NCI-H82 (cell line): Measurements from ENCODE around the gene TIPIN.
"Not testable (repeated sequence)": the region's sequence is repeated elsewhere in the genome, so short reads cannot be mapped to it uniquely, and the experiment has no call there.

ENCODE experiments used
- DNase-seq: peaks from one replicate; lab custom pipeline; 2025; lab: John Stamatoyannopoulos, UW

The TIPIN gene

DNA sequence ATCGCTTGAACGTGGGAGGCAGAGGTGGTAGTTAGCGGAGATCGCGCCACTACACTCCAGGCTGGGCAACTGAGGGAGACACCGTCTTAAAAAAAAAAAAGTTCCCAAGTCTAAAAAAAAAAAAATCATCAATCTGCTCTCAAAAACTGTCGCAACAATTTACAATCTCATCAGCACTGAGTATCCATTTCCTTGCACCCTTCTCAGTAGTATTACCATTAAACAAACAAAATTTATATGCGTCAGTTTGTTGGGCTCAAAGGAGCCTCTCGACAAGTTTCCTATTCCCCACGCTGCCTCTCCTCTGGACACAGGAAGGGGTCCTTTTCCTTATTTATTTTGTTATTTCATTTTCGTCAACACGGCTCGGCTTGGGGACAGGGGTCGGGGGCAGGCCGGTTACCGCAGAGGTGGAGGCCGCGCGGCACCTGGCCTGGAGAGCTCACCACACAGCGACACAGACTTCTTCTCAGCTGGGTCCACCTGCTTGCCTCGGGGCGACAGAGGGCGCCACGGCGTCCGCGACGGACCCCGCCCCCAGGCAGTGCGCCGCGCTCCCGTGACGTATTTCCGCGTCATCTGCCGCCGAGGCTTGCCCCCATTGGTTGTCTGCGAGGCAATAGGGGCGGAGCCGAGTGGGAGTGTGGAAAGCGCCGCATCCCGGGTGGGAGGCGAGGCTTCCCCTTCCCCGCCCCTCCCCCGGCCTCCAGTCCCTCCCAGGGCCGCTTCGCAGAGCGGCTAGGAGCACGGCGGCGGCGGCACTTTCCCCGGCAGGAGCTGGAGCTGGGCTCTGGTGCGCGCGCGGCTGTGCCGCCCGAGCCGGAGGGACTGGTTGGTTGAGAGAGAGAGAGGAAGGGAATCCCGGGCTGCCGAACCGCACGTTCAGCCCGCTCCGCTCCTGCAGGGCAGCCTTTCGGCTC lies 30.0 kb upstream of the TIPIN start, which contains the start of gene MAP2K1:
TSS of gene MAP2K1 (plus strand) at position 709 of the 920 bp plus-strand sequence. CDS start 436 bp downstream, outside the sequence.
- DNase-seq: peak; percentile 99

DNA sequence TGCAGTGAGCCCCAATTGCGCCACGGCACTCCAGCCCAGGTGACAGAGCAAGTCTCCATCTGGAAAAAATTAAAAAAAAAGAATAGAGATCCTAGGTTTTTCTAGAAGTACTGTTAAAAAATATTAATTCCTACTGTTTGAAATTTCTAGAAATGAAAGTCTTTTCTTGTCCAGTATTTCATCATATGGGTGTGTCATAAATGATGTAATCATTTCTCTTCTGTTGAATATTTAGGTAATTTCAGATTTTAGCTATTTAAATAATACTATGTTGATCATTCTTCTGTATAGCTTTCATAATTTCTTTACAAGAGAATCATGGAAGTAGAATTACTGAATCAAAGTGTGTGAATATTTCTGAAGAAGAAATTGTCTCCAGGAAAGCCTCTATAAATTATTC lies 24.9 kb upstream of the TIPIN start:
- not testable (repeated sequence) for DNase-seq

DNA sequence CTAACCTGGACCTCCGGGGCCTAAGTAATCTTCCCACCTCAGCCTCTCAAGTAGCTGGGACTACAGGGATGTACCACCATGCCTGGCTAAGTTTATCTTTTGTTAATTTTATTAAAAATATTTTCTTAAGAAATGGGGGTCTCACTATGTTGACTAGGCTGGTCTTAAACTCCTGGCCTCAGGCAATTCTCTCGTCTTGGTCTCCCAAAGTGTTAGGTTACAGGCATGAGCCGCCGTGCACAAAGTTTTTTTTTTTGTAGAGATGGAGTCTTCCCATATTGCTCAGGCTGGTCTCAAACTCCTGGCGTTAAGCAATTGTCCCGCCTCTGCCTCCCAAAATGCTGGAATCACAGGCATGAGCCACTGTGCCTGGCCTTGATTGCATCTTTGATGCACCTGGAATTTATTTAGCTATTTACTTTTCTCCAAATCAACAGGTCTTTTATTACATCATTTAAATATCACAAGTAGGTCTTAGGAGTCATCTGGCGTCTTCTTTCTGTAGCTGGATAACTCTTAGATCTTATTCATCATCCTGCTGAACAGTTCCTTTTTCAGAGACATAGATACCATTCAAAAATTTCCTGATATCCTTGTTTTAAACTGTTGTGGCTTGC lies 22.4 kb upstream of the TIPIN start:
- DNase-seq: no peak

DNA sequence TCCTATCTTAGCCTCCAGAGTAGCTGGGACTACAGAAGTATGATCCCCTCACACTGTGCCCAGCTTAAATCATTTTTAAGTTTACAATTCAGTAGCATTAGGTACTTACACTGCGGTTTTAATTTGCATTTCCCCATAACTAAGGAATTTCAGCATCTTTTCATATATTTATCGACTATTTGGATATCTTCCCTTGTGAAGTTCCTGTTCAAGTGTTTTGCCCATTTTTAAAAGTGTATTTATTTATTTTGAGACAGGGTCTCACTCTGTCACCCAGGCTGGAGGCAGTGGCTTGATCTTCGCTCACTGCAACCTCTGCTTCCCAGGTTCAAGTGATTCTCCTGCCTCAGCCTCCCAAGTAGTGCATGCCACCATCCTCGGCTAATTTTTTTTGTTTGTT lies 17.7 kb upstream of the TIPIN start:
- no peak for DNase-seq

DNA sequence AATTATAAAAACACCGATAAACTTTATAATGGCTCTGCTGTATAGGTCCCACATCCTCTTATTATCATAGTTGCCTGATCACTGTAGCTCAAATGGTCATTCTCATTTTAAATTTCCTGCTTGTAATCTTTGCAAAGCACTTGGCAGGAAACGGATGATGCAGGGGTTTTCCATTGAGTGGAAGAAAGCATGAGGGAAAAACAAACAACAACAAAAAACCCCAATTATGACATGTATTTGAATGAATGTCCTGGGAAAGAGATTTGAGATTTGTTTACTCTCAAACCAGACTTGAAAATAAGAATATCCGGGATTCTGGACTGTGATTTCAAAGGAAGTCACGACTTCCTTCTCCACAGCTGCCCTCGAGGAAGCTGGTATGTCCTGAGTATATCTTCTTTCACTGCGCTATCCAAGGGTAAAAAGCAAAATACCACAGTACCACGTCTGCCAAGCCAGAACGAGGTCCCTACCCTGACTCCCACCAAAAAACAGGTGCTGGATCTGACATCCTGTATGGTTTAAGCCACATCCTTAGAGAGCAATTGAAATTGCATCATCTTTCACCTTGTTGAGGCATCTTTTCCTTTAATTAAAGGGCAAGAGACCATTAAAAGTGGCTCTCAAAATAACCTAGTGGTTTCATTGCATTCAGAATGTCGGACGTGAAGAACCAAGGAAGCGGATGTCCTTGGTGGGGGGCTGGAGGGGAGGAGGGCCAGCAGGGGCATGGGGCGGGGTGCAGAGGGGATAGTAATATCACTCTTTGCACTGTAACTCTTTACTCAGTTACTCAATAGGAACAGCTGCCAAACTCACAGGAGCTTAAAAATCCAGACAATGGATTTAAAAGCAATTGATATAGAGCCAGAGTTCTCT lies 13.5 kb upstream of the TIPIN start:
- DNase-seq: peak; percentile 63

DNA sequence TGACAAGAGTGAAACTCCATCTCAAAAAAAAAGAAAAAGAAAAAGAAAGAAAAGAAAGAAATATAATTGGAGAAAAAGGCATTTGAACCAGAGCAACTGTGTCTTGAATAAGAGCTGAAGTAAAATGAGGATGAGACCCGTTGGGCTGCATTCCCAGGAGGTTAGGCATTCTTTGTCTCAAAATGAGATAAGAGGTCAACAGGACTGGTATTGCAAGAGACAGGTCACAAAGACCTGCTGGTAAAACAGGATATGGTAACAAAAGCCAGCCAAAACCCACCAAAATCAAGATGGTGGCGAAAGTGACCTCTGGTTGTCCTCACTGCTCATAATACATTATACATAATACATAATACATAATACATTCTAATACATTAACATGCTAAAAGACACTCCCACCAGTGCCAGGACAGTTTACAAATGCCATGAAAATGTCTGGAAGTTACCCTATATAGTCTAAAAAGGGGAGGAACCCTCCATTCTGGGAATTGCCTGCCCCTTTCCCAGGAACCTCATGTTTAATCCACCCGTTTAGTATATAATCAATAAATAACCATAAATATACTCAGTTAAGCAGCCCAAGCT lies 8.6 kb upstream of the TIPIN start:
- no peak for DNase-seq

DNA sequence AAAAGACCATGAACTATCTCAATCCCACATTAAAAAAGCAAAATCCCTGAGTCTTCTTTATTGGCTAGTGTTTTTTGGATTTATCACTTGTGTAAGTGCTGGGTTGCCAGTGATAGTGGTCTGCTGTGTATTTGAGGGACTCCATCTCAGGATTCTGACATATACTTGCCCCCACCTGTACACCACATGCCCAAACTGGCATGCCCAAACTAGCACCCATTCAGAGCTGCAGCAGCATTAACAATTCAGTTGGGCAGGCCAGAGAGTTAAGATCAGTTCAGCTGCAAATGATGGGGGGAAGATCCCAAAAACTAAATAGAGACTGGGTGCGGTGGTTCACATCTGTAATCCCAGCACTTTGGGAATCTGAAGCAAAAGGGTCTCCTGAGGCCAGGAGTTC lies 6.3 kb upstream of the TIPIN start:
- DNase-seq: no peak

DNA sequence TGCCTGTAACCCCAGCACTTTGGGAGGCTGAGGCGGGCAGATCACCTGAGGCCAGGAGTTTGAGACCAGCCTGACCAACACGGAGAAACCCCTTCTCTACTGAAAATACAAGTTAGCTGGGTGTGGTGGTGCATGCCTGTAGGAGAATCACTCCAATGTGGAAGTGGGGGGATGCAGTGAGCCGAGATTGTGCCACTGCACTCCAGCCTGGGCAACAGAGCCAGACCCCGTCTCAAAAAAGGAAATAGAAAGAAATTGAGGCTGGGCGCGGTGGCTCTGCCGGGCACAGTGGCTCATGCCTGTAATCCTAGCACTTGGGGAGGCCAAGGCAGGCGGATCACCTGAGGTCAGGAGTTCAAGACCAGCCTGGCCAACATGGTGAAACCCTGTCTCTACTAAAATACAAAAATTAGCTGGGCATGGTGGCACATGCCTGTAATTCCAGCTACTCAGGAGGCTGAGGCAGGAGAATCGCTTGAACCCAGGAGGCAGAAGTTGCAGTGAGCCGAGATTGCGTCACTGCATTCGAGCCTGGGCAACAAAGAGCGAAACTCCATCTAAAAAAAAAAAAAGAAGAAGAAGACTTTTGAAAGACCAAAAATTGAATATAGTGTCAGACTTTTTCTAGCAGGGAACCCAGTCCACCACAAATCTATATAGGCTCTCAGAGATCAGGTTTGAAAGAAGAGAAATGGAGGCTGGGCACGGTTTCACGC lies 5.4 kb upstream of the TIPIN start:
- DNase-seq: not testable (repeated sequence)

DNA sequence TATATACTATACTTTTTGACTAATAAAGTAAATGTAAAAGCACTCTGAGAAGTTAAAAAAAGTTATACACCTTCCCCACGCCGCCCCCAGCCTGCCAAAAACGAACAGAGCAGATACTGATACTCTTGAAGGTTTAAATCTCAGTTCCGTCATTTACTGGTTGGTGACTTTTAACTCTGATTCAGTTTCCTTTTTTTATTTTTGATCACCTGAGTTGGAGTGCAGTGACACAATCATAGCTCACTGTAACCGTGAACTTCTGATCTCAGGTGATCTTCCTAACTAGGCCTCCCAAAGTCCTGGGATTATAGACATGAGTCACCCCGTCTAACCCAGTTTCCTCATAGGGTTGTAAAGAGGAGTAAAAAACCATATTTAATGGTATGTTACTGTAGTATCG lies 3.3 kb upstream of the TIPIN start:
- no peak for DNase-seq

DNA sequence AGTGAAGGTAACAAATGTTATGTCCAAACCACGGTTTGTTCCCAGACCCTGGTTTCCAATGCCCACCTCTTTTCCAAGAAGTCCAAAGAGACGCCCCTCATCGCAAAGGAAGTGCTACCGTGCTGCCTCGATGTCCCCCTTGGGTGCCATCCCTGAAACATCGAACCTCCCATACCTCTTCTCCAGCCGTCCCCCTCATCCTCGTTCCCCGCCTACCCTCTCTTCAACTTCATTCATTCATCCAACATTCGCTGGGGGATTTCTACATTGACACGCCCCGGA lies 467 bp downstream of the TIPIN start:
- no peak for DNase-seq

DNA sequence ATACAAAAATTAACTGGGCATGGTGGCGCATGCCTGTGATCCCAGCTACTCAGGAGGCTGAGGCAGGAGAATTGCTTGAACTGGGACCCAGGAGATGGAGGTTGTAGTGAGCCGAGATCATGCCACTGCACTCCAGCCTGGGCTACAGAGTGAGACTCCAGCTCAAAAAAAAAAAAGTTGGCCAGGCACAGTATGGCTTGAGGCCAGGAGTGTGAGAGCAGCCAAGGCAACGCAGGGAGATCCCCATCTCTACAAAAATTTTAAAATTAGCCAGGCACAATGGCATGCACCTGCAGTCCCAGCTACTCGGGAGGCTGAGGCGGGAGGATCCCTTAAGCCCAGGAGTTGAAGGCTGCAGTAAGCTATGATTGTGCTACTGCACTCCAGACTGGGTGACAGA lies 8.0 kb downstream of the TIPIN start:
- DNase-seq: not testable (repeated sequence)

DNA sequence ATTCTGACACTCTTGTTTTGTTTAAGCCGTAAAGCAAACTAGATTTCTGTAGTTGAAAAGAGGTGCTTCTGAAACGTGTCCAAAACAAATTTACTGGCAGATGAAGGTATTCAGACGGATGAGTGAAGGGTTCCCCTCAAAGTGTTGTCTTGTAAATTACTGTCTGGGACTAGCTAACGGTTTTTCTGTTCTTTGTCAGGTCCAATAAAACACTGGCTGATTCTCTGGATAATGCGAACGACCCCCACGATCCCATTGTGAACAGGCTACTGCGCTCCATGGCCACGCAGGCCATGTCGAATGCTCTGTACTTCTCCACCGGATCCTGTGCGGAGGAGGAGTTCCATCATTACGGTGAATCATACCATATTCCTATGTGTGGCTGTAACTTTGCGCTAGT lies 27.7 kb downstream of the TIPIN start:
- DNase-seq: no peak

DNA sequence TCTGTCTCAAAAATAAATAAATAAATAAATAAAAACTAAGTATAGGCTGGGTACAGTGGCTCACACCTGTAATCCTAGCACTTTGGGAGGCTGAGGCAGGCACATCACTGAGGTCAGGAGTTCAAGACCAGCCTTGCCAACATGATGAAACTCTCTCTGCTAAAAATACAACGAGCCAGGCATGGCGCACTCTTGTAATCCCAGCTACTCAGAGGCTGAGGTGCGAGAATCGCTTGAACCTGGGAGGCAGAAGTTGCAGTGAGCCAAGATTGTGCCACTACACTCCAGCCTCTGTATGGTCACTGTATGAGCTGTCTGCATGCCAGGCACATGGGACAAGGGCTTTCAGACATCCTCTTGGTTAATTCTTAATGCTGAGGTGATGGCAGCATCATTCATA lies 28.7 kb downstream of the TIPIN start:
- peak; percentile 30 for DNase-seq

DNA sequence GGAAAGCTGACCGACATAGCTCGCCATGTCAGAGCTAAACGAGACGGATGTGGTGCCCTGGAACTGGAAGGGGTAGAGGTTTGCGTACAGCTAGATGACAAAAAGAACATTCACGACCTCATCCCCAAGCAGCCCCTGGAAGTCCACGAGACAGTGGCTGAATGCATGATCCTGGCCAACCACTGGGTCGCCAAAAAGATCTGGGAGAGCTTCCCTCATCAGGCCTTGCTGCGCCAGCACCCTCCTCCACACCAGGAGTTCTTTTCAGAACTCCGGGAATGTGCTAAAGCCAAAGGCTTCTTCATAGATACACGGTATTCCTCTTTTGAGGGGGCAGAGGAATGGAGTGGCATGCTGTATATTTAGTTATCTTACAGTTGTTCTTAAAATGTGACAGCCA lies 30.4 kb downstream of the TIPIN start:
- DNase-seq: no peak

DNA sequence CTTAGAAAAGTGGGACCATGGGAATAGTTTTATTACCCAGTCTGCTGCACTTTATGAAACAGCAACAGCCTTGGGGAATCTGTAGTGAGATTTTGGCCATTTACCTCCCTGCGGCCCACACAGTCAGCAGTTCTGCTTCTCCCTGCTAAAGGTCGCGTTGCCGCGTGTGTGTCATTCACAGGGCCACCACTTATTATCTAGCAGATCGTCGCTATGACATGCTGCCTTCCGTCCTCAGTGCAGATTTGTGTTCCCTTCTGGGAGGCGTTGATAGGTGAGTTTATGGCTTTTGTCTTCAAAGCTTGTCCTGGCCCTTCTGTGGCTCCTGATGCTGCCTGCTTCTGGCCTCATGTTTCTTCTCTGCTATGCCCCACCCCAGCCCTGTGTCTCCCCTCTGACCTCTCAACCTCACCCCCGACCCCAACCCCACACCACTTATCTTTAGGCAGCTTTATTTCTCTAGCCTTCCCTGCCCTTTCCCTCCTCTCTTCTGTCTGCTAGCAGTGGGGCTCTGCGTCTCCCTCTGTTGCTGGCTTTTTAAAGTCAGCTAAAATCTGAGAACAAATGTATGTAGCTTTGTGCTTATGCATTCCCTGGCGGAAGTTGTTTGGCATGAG lies 33.1 kb downstream of the TIPIN start:
- DNase-seq: no peak

DNA sequence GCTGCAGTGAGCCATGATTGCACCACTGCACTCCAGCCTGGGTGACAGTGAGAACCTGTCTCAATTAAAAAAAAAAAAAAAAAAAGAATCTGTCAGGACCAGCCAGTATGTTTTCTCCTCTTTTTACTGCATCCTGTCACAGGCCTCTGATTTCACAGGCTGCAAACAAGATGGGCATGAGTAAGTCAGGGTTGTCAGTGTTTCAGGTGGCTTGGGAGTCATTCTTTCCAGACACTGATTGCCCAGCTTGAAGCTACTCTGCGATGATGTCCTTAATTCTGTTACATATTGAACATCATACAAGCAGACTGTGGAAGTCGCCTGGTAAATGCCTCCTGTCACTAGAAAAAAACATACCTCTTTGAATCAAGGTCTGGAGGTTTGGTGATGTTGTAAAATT lies 44.3 kb downstream of the TIPIN start:
- no peak for DNase-seq

DNA sequence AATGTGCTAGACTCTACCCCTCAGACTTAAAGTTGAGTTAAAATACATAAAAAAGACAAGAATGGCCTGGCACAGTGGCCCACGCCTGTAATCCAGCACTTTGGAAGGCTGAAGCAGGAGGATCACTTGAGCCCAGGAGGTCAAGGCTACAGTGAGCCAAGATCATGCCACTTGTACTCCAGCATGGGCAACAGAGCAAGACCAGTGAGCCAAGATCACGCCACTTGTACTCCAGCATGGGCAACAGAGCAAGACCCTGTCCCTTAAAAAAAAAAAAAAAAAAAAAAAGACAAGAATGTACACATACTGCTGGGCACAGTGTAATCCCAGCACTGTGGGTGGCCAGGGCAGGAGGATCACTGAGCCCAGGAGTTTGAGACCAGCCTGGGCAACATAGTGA lies 45.7 kb downstream of the TIPIN start:
- no peak for DNase-seq

DNA sequence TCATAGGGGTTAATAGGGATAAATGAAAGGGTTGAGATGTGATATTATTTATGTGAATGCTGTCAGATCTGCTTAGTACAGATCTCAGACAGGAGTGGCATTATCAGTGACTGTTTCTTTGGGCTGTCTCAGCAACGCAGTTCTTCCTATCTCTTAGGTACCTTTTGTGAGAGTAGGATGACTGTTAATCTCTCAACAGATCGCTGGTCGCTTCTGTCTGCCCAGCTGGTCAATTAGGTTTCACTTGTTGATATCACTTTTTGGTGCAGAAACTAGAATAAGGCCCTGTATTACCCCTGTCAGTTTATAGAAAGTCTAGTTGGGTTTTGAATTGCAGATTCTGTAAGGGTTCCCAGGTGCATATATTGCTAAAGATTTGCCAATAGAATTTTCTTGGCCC lies 46.7 kb downstream of the TIPIN start:
- DNase-seq: no peak

DNA sequence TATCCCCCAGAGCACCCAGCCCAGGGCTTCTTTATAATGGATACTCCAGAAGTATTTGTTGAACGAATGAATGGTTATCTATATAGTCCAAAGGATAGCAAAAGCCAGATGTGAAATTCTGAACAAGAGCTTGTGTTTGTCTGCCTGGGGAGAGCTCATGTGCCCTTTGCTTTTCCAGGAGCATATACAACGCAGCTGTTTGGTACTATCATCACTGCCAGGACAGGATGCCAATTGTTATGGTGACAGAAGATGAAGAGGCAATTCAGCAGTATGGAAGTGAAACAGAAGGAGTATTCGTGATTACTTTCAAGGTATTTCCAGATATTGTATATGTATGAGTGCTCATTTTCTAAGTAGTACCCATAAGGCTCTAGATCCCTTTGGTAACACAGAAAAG lies 48.0 kb downstream of the TIPIN start:
- DNase-seq: no peak

DNA sequence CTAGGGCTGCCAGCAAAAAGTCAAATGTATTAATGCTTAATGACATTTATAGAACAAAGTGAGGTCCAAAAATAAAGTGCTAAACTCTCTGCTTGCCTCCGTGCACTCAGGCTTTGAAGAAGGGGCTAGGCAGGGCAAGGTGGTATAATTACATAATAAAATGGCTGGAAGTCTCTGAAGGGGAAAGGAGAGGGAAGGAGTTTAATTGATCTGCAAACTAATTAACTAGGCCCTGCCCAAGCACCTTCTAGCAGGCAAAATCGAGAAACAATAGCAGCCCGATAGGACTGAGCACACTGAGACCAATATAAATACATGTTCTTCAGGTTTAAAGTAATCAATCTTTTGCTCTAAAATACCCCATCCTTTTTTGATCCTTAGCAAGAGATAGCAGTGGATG lies 50.1 kb downstream of the TIPIN start:
- DNase-seq: no peak

DNA sequence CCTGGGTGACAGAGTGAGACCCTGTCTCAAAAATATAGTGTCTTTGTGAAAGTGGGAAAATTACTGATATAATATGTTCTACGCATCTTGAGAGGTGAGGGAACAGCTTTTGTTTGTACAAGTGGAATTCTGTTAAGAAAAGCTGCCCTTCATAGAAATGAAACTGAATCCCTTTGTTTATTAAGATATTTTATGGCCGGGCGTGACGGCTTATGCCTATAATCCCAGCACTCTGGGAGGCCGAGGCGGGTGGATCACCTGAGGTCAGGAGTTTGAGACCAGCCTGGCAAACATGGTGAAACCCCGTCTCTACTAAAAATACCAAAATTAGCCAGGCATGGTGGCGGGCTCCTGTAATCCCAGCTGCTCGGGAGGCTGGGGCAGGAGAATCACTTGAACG lies 52.1 kb downstream of the TIPIN start:
- not testable (repeated sequence) for DNase-seq
